Stimulated activated CD4-positive, alpha-beta T cell treated with anti-CD3 and anti-CD28 coated beads, Interleukin-4, amount 100 ng/mL, for 48 hours (primary cell): ENCODE measurements around the gene CRYGN.

ENCODE experiments used
- DNase-seq, 2 donors: peaks; one replicate each; pipeline ENCODE4 v3.0.0-alpha.2; 2020; ENCODE audit warnings: low read depth in 2 of 2

Gene CRYGN

GRCh38 chr7:151459726-151460473, 20.0 kb upstream of the CRYGN start:
- no peak for DNase-seq

GRCh38 chr7:151457534-151457933, 17.6 kb upstream of the CRYGN start:
- DNase-seq, result no peak

GRCh38 chr7:151456782-151457181, 16.8 kb upstream of the CRYGN start:
- no peak for DNase-seq

GRCh38 chr7:151456276-151456675, 16.3 kb upstream of the CRYGN start:
- DNase-seq, result no peak

- no peak for DNase-seq
These were observed 15.7 kb upstream of the CRYGN start for GRCh38 chr7:151455690-151456089.

GRCh38 chr7:151454932-151455530, 15.1 kb upstream of the CRYGN start:
- no peak for DNase-seq

- DNase-seq, result no peak
These were observed 14.4 kb upstream of the CRYGN start for GRCh38 chr7:151454305-151454704.

DNA sequence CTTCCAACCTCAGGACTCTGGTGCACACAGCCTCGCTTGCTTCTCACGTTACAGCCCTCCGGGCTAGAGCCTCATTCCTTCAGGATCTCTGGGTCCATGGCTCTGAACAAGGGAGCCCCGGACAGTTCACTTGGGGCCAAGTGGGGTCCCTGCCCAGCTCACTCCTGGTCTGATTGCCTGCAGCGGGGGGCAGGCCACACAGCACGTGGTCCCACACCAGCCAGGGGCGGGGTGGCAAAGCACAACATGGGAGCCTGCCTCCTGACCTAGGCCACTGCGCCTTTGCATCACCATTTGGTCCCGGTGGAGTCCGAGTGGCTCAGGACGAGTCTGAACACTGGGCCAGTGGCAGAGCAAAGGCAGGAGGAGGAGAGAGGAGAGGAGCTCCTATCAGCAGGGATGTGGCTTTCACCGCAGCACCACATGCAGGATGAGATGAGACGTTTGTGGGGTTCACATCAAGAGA, 13.4 kb upstream of the CRYGN start:
- DNase-seq, result no peak

- DNase-seq, result no peak
These were observed 12.9 kb upstream of the CRYGN start for GRCh38 chr7:151452680-151453325.

GRCh38 chr7:151451626-151452571, 12.0 kb upstream of the CRYGN start:
- no peak for DNase-seq

- no peak for DNase-seq
These were observed 11.2 kb upstream of the CRYGN start for GRCh38 chr7:151451156-151451555.

DNA sequence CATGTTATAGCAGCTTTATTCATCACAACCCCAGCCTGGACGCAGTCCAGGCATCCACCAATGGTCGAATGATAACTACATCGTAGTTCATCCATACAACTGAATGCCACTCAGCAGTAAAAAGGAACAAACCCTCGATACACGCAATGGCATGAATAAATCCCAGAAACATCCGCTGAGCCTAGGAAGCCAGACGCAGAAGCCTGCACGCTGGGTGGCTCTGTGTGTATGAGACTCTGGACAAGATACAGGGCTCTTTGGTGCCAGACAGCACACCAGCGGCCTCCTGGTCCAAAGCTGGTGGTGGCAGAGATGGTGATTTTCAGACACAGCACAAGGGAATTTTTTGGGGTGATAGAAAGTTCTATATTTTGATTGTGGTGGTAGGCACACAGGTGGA, 10.0 kb upstream of the CRYGN start:
- DNase-seq, result no peak

GRCh38 chr7:151448261-151449252, 8.6 kb upstream of the CRYGN start:
- peak; percentile 52 to 71 for DNase-seq

GRCh38 chr7:151447901-151448260, 7.9 kb upstream of the CRYGN start:
- DNase-seq, result no peak

GRCh38 chr7:151447312-151447711, 7.4 kb upstream of the CRYGN start:
- no peak for DNase-seq

GRCh38 chr7:151446412-151446811, 6.5 kb upstream of the CRYGN start:
- no peak for DNase-seq

- DNase-seq, result no peak
These were observed 4.7 kb upstream of the CRYGN start for GRCh38 chr7:151444632-151445031.

DNA sequence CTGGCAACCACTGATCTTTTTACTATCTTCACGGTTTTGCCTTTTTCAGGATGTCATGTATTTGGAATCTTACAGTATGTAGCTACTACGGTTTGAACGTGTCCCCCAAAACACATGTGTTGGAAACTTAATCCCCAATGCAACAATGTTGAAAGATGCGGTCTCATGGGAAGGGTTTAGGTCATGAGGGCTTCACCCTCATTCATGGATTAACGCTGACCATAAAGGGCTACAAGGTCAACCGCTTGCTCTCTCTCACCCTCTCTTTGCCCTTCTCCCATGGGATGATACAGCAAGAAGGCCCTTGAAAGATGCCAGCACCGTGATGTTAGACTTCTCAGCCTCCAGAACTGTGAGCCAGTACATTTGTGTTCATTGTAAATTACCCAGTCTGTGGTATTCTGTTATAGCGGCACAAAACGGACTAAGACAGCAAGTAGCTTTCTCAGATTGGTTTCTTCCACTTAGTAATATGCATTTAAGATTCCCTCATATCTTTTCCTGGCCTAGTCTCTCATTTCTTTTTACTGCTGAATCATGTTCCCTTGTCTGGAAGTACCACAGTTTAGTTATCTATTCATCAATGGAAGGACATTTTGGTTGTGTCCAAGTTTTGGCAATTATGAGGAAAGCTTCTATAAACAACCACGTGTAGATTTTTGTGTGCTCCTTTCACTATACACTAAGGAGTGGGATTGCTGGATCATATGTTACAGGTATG, 3.0 kb upstream of the CRYGN start:
- DNase-seq, result no peak

DNA sequence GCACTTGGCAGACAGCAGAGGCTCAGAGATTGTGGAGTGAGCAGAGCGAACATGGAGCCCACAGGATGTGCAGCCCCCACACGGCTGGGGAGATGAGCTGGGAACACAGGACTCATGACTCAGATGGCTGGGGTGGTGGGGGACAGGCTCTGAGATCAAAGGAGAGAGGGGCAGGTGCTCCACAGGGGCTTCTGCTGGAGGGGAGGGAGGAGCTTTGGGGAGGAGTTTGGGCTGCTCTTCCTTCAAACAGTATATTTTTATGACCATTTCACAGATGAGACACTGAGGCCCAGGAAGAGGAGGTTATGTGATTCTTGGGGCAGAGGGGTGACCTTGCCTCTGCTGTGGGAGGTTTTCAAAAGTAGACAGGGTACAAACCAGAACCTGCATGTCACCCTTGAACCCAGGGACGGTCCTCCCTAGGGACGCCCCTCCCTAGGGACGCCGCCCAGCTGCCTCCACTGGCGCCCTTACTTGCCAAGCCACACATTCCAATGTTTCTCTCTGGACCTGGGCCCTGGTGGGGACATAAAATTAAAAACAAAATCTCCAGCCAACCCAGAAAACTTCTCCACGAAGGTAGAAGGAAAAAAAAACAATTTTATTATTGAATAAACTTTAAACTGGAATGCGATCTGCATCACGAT, 981 bp upstream of the CRYGN start:
- DNase-seq, result no peak
